Kasumi-1 (cell line): Measurements from ENCODE around the gene TRIM71.
"Not testable (repeated sequence)": the region's sequence is repeated elsewhere in the genome, so short reads cannot be mapped to it uniquely, and the experiment has no call there.

ENCODE experiments used
- DNase-seq, 2 experiments: peaks; one replicate each; lab custom pipeline; 2025; lab: John Stamatoyannopoulos, UW

Gene TRIM71

GRCh38 chr3:32817558-32818228 lies at the start of gene TRIM71:
TRIM71 (plus strand) TSS chr3:32817997; CDS start chr3:32818081, 84 bp downstream.
- DNase-seq = peak in 1 of 2 experiments; percentile 45

- no peak for DNase-seq
Observed at GRCh38 chr3:32778389-32778788, 39.4 kb upstream of the TRIM71 start.

- DNase-seq = no peak
Observed at GRCh38 chr3:32780071-32780734, 37.6 kb upstream of the TRIM71 start.

GRCh38 chr3:32780735-32781210 lies 37.0 kb upstream of the TRIM71 start:
- DNase-seq = peak; percentile 68 to 78

- peak; percentile 76 to 78 for DNase-seq
Observed at GRCh38 chr3:32781211-32781968, 36.4 kb upstream of the TRIM71 start.

- not testable (repeated sequence) for DNase-seq
Observed at GRCh38 chr3:32781969-32782270, 35.9 kb upstream of the TRIM71 start.

- no peak for DNase-seq
Observed at GRCh38 chr3:32782407-32782806, 35.4 kb upstream of the TRIM71 start.

GRCh38 chr3:32791833-32792232 lies 26.0 kb upstream of the TRIM71 start:
- no peak for DNase-seq

- DNase-seq = no peak
Observed at GRCh38 chr3:32794487-32795308, 23.1 kb upstream of the TRIM71 start.

- DNase-seq = not testable (repeated sequence)
Observed at GRCh38 chr3:32796384-32796950, 21.3 kb upstream of the TRIM71 start.

- no peak for DNase-seq
Observed at GRCh38 chr3:32797776-32798175, 20.0 kb upstream of the TRIM71 start.

GRCh38 chr3:32801440-32801839 lies 16.4 kb upstream of the TRIM71 start:
- DNase-seq = not testable (repeated sequence)

- peak in 1 of 2 experiments; percentile 26 for DNase-seq
Observed at GRCh38 chr3:32813180-32813579, 4.6 kb upstream of the TRIM71 start.

GRCh38 chr3:32814361-32814760 lies 3.4 kb upstream of the TRIM71 start:
- peak; percentile 96 for DNase-seq

- peak in 1 of 2 experiments; percentile 40 for DNase-seq
Observed at GRCh38 chr3:32815841-32816438, 1.9 kb upstream of the TRIM71 start.

- DNase-seq = peak; percentile 79 to 89
Observed at GRCh38 chr3:32816439-32817256, 1.1 kb upstream of the TRIM71 start.

- no peak for DNase-seq
Observed at GRCh38 chr3:32817257-32817557, 590 bp upstream of the TRIM71 start.

- no peak for DNase-seq
Observed at GRCh38 chr3:32818229-32818969, 602 bp downstream of the TRIM71 start.

GRCh38 chr3:32818970-32819511 lies 1.2 kb downstream of the TRIM71 start:
- peak in 1 of 2 experiments; percentile 36 for DNase-seq
